ENCODE results near the gene KCNAB1. TPM values are rescaled to one million over a fixed set of nuclear protein-coding genes. Genes with fewer than 3 reads are reported as not detected.

The KCNAB1 gene
- total RNA-seq, 1 experiment from 2014 or later: not detected

GRCh38 chr3:156256945-156257344, 136.6 kb downstream of the KCNAB1 start:
- Histone ChIP-seq H2AFZ (ENCODE audit: low read length) (no peak overlapping the region), H3K36me3 (ENCODE audit: low read depth, low read length) (no peaks in the 10 kb centered on the region), H3K4me2 (ENCODE audit: low read length) (no peak overlapping the region), H3K27ac (ENCODE audit: low read length) (no peak overlapping the region), H3K4me1 (ENCODE audit: insufficient read depth, low read length) (no peaks in the 10 kb centered on the region), H3K4me3 (ENCODE audit: low read length) (no peak overlapping the region), H3K9me3 (ENCODE audit: low read length) (no peaks in the 10 kb centered on the region), H3K9me2 (replicated peaks; ENCODE audit: low read length) (no peaks in the 10 kb centered on the region), H4K20me1 (ENCODE audit: low read length) (no peaks in the 10 kb centered on the region), H3K79me2 (ENCODE audit: low read length) (no peaks in the 10 kb centered on the region), H3K9ac (ENCODE audit: low read length) (no peak overlapping the region), H3K27me3 (ENCODE audit: low read length) (peaks cover 39% of the 10 kb centered on the region), H3F3A (ENCODE audit: low read length, unreplicated experiment) (no peaks in the 10 kb centered on the region)
- ChIA-PET POLR2A (ENCODE audit: unreplicated experiment) (no interaction called here), CTCF (no interaction called here)
- TF ChIP-seq EZH2phosphoT487 (IDR thresholded peaks at IDR 0.05; ENCODE audit: borderline replicate concordance, low read length): no peak
- no peak for TF ChIP-seq EZH2 (IDR thresholded peaks at IDR 0.05; ENCODE audit: low read length, unreplicated experiment)
- BruUV-seq (replicated peaks): no TSS peak
- no peak for DNase-seq
- no peak for ATAC-seq
- intact Hi-C loops (cut with micrococcal nuclease): no loop called here

- Histone ChIP-seq H3K36me3 (ENCODE audit: low read depth, low read length) (no peaks in the 10 kb centered on the region), H3K27me3 (ENCODE audit: low read length) (peaks cover 43% of the 10 kb centered on the region), H3K4me1 (ENCODE audit: insufficient read depth, low read length) (no peaks in the 10 kb centered on the region), H3K9me3 (ENCODE audit: low read length) (no peaks in the 10 kb centered on the region), H2AFZ (ENCODE audit: low read length) (no peak overlapping the region), H3K9me2 (replicated peaks; ENCODE audit: low read length) (no peaks in the 10 kb centered on the region), H3K4me3 (ENCODE audit: low read length) (no peak overlapping the region), H3K9ac (ENCODE audit: low read length) (no peak overlapping the region), H3F3A (ENCODE audit: low read length, unreplicated experiment) (no peaks in the 10 kb centered on the region), H3K4me2 (ENCODE audit: low read length) (no peak overlapping the region), H3K27ac (ENCODE audit: low read length) (no peak overlapping the region), H3K79me2 (ENCODE audit: low read length) (no peaks in the 10 kb centered on the region), H4K20me1 (ENCODE audit: low read length) (no peaks in the 10 kb centered on the region)
- no peak for ATAC-seq
- TF ChIP-seq CTCF (conservative IDR thresholded peaks at IDR 0.05; ENCODE audit: low read depth, low read length) (no peak), EZH2 (IDR thresholded peaks at IDR 0.05; ENCODE audit: low read length, unreplicated experiment) (no peak), EZH2phosphoT487 (IDR thresholded peaks at IDR 0.05; ENCODE audit: borderline replicate concordance, low read length) (no peak)
- no peak for DNase-seq
- ChIA-PET CTCF (no interaction called here), POLR2A (ENCODE audit: unreplicated experiment) (no interaction called here)
- BruUV-seq (replicated peaks): no TSS peak
- intact Hi-C loops (cut with micrococcal nuclease): no loop called here
Observed at GRCh38 chr3:156258301-156258700, 137.9 kb downstream of the KCNAB1 start.

GRCh38 chr3:156259896-156260295, 139.5 kb downstream of the KCNAB1 start:
- Histone ChIP-seq H3K36me3 (ENCODE audit: low read depth, low read length) (no peaks in the 10 kb centered on the region), H3K4me1 (ENCODE audit: insufficient read depth, low read length) (no peaks in the 10 kb centered on the region), H3K79me2 (ENCODE audit: low read length) (no peaks in the 10 kb centered on the region), H3K9me3 (ENCODE audit: low read length) (no peaks in the 10 kb centered on the region), H3K4me3 (ENCODE audit: low read length) (no peak overlapping the region), H3K27ac (ENCODE audit: low read length) (no peak overlapping the region), H3K9ac (ENCODE audit: low read length) (no peak overlapping the region), H3K9me2 (replicated peaks; ENCODE audit: low read length) (no peaks in the 10 kb centered on the region), H3K27me3 (ENCODE audit: low read length) (peaks cover 39% of the 10 kb centered on the region), H4K20me1 (ENCODE audit: low read length) (no peaks in the 10 kb centered on the region), H3F3A (ENCODE audit: low read length, unreplicated experiment) (no peaks in the 10 kb centered on the region), H3K4me2 (ENCODE audit: low read length) (no peak overlapping the region), H2AFZ (ENCODE audit: low read length) (no peak overlapping the region)
- no peak for ATAC-seq
- CTCF ChIA-PET: no interaction called here
- POLR2A ChIA-PET (ENCODE audit: unreplicated experiment): no interaction called here
- intact Hi-C loops (cut with micrococcal nuclease): no loop called here
- no TSS peak for BruUV-seq (replicated peaks)
- no peak for DNase-seq
- TF ChIP-seq EZH2phosphoT487 (IDR thresholded peaks at IDR 0.05; ENCODE audit: borderline replicate concordance, low read length): no peak
- no peak for TF ChIP-seq CTCF (conservative IDR thresholded peaks at IDR 0.05; ENCODE audit: low read depth, low read length)
- TF ChIP-seq EZH2 (IDR thresholded peaks at IDR 0.05; ENCODE audit: low read length, unreplicated experiment): no peak

Measured in PC-3 (cell line).